Naive thymus-derived CD4-positive, alpha-beta T cell (primary cell): Measurements from ENCODE around the gene PCDHA4. TPM values are rescaled to one million over a fixed set of nuclear protein-coding genes. Genes with fewer than 3 reads are reported as not detected.

ENCODE experiments used
- ATAC-seq: fragments of 150-1000 bp; cut with Tn5 transposase; 2 replicates; pipeline ENCODE4 v1.10.0; 2021; ENCODE audit warnings: mild to moderate bottlenecking, moderate library complexity
- CTCF ChIA-PET: fragments of 350-600 bp; sonication (Branson Sonifier 250); formaldehyde crosslinking; loops from one replicate; lab custom pipeline; 2021; ENCODE audit warnings: antibody characterized with exemption; lab: Charles Lee
- POLR2A ChIA-PET: fragments of 350-600 bp; sonication (Branson Sonifier 250); formaldehyde crosslinking; loops from one replicate; lab custom pipeline; 2021; ENCODE audit warnings: antibody characterized with exemption, inconsistent platforms; lab: Charles Lee
- DNase-seq, 9 donors: peaks; one replicate each; pipeline versions ENCODE4 v3.0.0 to v3.0.0-alpha.2; 2020 to 2022; ENCODE audit warnings: mixed read lengths in 1 of 9
- H3K27ac ChIP-seq: one replicate; pipeline ENCODE4 v1.7.0; 2013; ENCODE audit warnings: mild to moderate bottlenecking, low read depth, low read length, moderate library complexity
- H3K27me3 ChIP-seq, 2 donors: one replicate each; pipeline ENCODE4 v1.7.0; 2013; ENCODE audit warnings: low read length in 2 of 2, mild to moderate bottlenecking in 2 of 2, moderate library complexity in 2 of 2; ENCODE audit not compliant: control insufficient read depth in 2 of 2, insufficient read depth in 2 of 2
- H3K36me3 ChIP-seq, 3 experiments: 1 replicate in 2 of 3; 2 replicates in 1 of 3; pipeline ENCODE4 v1.7.0; 2013; ENCODE audit warnings: low read length in 3 of 3, mild to moderate bottlenecking in 3 of 3, moderate library complexity in 1 of 3; ENCODE audit not compliant: insufficient read depth in 3 of 3, control insufficient read depth in 2 of 3
- H3K4me1 ChIP-seq, 2 donors: one replicate each; pipeline ENCODE4 v1.7.0; 2013; ENCODE audit warnings: low read length in 2 of 2, mild to moderate bottlenecking in 2 of 2, moderate library complexity in 1 of 2; ENCODE audit not compliant: control insufficient read depth in 2 of 2, insufficient read depth in 2 of 2
- H3K4me3 ChIP-seq: 2 replicates; pipeline ENCODE4 v1.7.0; 2013; ENCODE audit warnings: mild to moderate bottlenecking, low read length
- H3K9me3 ChIP-seq, 3 experiments: 1 replicate in 2 of 3; 2 replicates in 1 of 3; pipeline ENCODE4 v1.7.0; 2013; ENCODE audit warnings: low read length in 3 of 3; ENCODE audit not compliant: control insufficient read depth in 2 of 3
- H3K27ac Mint-ChIP-seq, 9 donors: one replicate each; pipeline ENCODE4 v1.8.0; 2020 to 2022; ENCODE audit warnings: mixed read lengths in 9 of 9, mild to moderate bottlenecking in 8 of 9, moderate library complexity in 5 of 9, inconsistent platforms in 2 of 9
- H3K27me3 Mint-ChIP-seq, 5 donors: one replicate each; pipeline ENCODE4 v1.8.0; 2021 to 2022; ENCODE audit warnings: mixed read lengths in 5 of 5, mild to moderate bottlenecking in 1 of 5
- H3K36me3 Mint-ChIP-seq, 5 donors: one replicate each; pipeline ENCODE4 v1.8.0; 2020 to 2022; ENCODE audit warnings: mixed read lengths in 5 of 5, mild to moderate bottlenecking in 3 of 5, inconsistent platforms in 1 of 5
- H3K4me1 Mint-ChIP-seq, 7 donors: one replicate each; pipeline ENCODE4 v1.8.0; 2020 to 2022; ENCODE audit warnings: mixed read lengths in 7 of 7, mild to moderate bottlenecking in 3 of 7, inconsistent platforms in 1 of 7
- H3K4me3 Mint-ChIP-seq, 10 donors: one replicate each; pipeline ENCODE4 v1.8.0; 2020 to 2022; ENCODE audit warnings: mild to moderate bottlenecking in 10 of 10, mixed read lengths in 10 of 10, moderate library complexity in 6 of 10, inconsistent platforms in 2 of 10
- H3K9me3 Mint-ChIP-seq, 11 donors: one replicate each; pipeline ENCODE4 v1.8.0; 2020 to 2022; ENCODE audit warnings: mixed read lengths in 11 of 11, mild to moderate bottlenecking in 4 of 11, inconsistent platforms in 1 of 11, moderate library complexity in 1 of 11
- intact Hi-C, 2 donors: fragments of 100-400 bp; cut with micrococcal nuclease; formaldehyde crosslinking; loops; one replicate each; pipeline ENCODE4 v1.15.1; 2023
- polyA plus RNA-seq, 2 donors: library from polyadenylated mRNA; unstranded; fragments of 300-500 nt; fragmentation: Illumina TruSeq; gene quantifications; one replicate each; pipeline ENCODE4 v1.2.3, GENCODE V29; 2021
- total RNA-seq, 6 experiments: library from RNA in 5 of 6; stranded (reverse) in 5 of 6; gene quantifications; 1 replicate in 5 of 6; 2 replicates in 1 of 6; pipeline ENCODE4 v1.2.3 and lab custom pipeline; 2021 to 2026

The PCDHA4 gene
- total and polyA plus RNA-seq, 7 experiments from 2014 or later = not detected

DNA sequence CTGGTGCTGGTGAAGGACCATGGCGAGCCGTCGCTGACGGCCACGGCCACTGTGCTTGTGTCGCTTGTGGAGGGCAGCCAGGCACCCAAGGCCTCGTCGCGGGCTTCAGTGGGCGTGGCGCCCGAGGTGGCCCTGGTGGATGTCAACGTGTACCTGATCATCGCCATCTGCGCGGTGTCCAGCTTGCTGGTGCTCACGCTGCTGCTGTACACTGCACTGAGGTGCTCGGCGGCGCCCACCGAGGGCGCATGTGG is 51.0 kb downstream of the PCDHA4 start:
- no peaks in the 10 kb centered on the region for H3K27me3 ChIP-seq
- no peaks in the 10 kb centered on the region for H3K36me3 ChIP-seq
- no peak overlapping the region for H3K4me3 ChIP-seq
- H3K27me3 Mint-ChIP-seq = peaks cover 0 to 58% (median 49%) of the 10 kb centered on the region in 5 donors
- intact Hi-C loops = no loop called here
- POLR2A ChIA-PET = no interaction called here
- no peak overlapping the region for H3K27ac Mint-ChIP-seq
- DNase-seq (no peak), ATAC-seq (no peak)
- CTCF ChIA-PET = no interaction called here
- H3K27ac ChIP-seq = no peak overlapping the region
- H3K4me1 Mint-ChIP-seq = no peaks in the 10 kb centered on the region
- no peak overlapping the region for H3K4me3 Mint-ChIP-seq
- peaks cover 0 to 70% (median 30%) of the 10 kb centered on the region in 11 donors for H3K9me3 Mint-ChIP-seq
- H3K9me3 ChIP-seq = peaks cover 0 to 36% (median 0%) of the 10 kb centered on the region in 3 experiments
- H3K36me3 Mint-ChIP-seq = peaks cover 0 to 22% (median 14%) of the 10 kb centered on the region in 5 donors
- H3K4me1 ChIP-seq = no peaks in the 10 kb centered on the region

DNA sequence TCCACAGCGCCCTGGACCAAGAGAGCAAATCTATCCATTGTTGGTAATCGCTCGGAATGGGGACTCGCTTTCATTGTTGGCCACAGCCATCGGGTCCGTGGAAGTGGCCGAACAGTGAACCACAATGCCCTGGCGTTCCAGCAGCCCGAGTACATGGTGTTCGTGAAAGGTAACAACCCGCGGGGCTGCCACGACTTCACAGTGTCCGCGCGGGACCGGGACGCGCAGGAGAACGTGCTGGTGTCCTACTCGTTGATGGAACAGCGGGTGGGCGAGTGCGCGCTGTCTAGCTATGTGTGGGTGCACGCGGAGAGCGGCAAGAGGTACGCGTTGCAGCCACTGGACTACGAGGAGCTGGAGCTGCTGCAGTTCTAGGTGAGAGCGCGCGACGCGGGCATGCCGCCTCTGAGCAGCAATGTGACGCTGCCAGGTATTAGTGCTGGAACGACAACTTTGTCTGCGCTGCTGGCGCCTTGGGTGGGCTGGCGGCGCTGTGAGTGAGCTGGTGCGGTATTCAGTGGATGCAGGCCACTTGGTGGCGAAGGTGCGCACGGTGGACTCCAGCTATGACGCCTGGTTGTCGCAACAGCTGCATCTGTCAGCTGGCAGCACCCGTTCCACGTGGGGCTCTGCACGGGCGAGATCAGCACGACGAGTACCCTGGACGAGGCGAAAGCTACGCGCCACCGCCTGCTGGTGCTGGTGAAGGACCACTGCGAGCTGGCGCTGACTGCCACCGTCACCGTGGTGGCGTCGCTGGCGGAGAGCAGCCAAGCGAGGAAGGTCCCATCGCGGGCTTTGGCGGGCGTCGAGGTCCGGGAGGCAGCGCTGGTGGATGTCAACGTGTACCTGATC is 55.8 kb downstream of the PCDHA4 start:
- H3K4me3 Mint-ChIP-seq = no peak overlapping the region
- H3K27ac ChIP-seq = no peak overlapping the region
- H3K36me3 ChIP-seq = no peaks in the 10 kb centered on the region
- H3K27me3 Mint-ChIP-seq = peaks cover 0 to 50% (median 44%) of the 10 kb centered on the region in 5 donors
- intact Hi-C loops = no loop called here
- CTCF ChIA-PET = no interaction called here
- peaks cover 0 to 9% of the 10 kb centered on the region in 2 donors for H3K27me3 ChIP-seq
- peaks cover 0 to 19% (median 0%) of the 10 kb centered on the region in 3 experiments for H3K9me3 ChIP-seq
- POLR2A ChIA-PET = no interaction called here
- H3K4me1 Mint-ChIP-seq = no peaks in the 10 kb centered on the region
- peaks cover 0 to 8% (median 0%) of the 10 kb centered on the region in 5 donors for H3K36me3 Mint-ChIP-seq
- H3K9me3 Mint-ChIP-seq = peaks cover 0 to 59% (median 17%) of the 10 kb centered on the region in 11 donors
- no peak overlapping the region for H3K27ac Mint-ChIP-seq
- H3K4me1 ChIP-seq = no peaks in the 10 kb centered on the region
- ATAC-seq (no peak), DNase-seq (no peak)
- no peak overlapping the region for H3K4me3 ChIP-seq

Other genes with a start within 250 kb of the PCDHA4 start
- 10 to 100 TPM; 23.8 to 45.5 (median 34.0) TPM for gene SRA1, start 249.6 kb upstream of the PCDHA4 start, total RNA-seq
- 10 to 100 TPM; 31.1 to 34.4 TPM for gene SRA1, start 249.6 kb upstream of the PCDHA4 start, polyA plus RNA-seq
- 10 to 100 TPM; 37.9 to 77.8 (median 72.4) TPM for gene APBB3, start 242.5 kb upstream of the PCDHA4 start, total RNA-seq
- gene APBB3, start 242.5 kb upstream of the PCDHA4 start, polyA plus RNA-seq = 1 to 10 TPM; 6.3 to 6.8 TPM
- 10 to 100 TPM; 40.4 to 90.1 (median 52.4) TPM for gene SLC35A4, start 242.2 kb upstream of the PCDHA4 start, total RNA-seq
- gene SLC35A4, start 242.2 kb upstream of the PCDHA4 start, polyA plus RNA-seq = 100 to 1,000 TPM; 112 to 142 TPM
- 100 to 1,000 TPM in 1 of 5 experiments, 10 to 100 TPM in 2, 1 to 10 TPM in 1, under 1 TPM in 1; 0.56 to 198 (median 10.1) TPM for gene CD14, start 173.9 kb upstream of the PCDHA4 start, total RNA-seq
- gene CD14, start 173.9 kb upstream of the PCDHA4 start, polyA plus RNA-seq = 1 to 10 TPM; 2.5 to 2.9 TPM
- gene TMCO6, start 167.6 kb upstream of the PCDHA4 start, total RNA-seq = 10 to 100 TPM; 24.5 to 55.3 (median 36.4) TPM
- 10 to 100 TPM; 17.1 to 20.4 TPM for gene TMCO6, start 167.6 kb upstream of the PCDHA4 start, polyA plus RNA-seq
- 10 to 100 TPM; 33.2 to 68.7 (median 43.5) TPM for gene NDUFA2, start 159.4 kb upstream of the PCDHA4 start, total RNA-seq
- gene NDUFA2, start 159.4 kb upstream of the PCDHA4 start, polyA plus RNA-seq = 100 to 1,000 TPM; 147 to 149 TPM
- 100 to 1,000 TPM; 118 to 186 (median 179) TPM for gene IK, start 159.2 kb upstream of the PCDHA4 start, total RNA-seq
- gene IK, start 159.2 kb upstream of the PCDHA4 start, polyA plus RNA-seq = 100 to 1,000 TPM; 192 to 207 TPM
- 10 to 100 TPM; 28.5 to 47.6 (median 37.8) TPM for gene WDR55, start 142.2 kb upstream of the PCDHA4 start, total RNA-seq
- 10 to 100 TPM; 10.5 to 20.9 TPM for gene WDR55, start 142.2 kb upstream of the PCDHA4 start, polyA plus RNA-seq
- gene DND1, start 133.5 kb upstream of the PCDHA4 start, total RNA-seq = 1 to 10 TPM; 2.1 to 5.0 (median 3.3) TPM
- under 1 TPM in 1 of 2 donors, not detected in 1; 0.15 TPM for gene DND1, start 133.5 kb upstream of the PCDHA4 start, polyA plus RNA-seq
- 10 to 100 TPM; 48.7 to 85.7 (median 68.5) TPM for gene HARS1, start 115.7 kb upstream of the PCDHA4 start, total RNA-seq
- 10 to 100 TPM; 62.2 to 68.8 TPM for gene HARS1, start 115.7 kb upstream of the PCDHA4 start, polyA plus RNA-seq
- gene HARS2, start 115.6 kb upstream of the PCDHA4 start, total RNA-seq = 10 to 100 TPM; 25.4 to 59.6 (median 38.8) TPM
- 10 to 100 TPM; 23.5 to 30.7 TPM for gene HARS2, start 115.6 kb upstream of the PCDHA4 start, polyA plus RNA-seq
- gene ZMAT2, start 106.6 kb upstream of the PCDHA4 start, total RNA-seq = 10 to 100 TPM; 37.7 to 63.0 (median 55.1) TPM
- gene ZMAT2, start 106.6 kb upstream of the PCDHA4 start, polyA plus RNA-seq = 10 to 100 TPM; 75.1 to 76.4 TPM
- gene PCDHA1, start 20.9 kb upstream of the PCDHA4 start, total RNA-seq = not detected
- not detected for gene PCDHA1, start 20.9 kb upstream of the PCDHA4 start, polyA plus RNA-seq
- gene PCDHA2, start 12.2 kb upstream of the PCDHA4 start, total RNA-seq = not detected
- gene PCDHA2, start 12.2 kb upstream of the PCDHA4 start, polyA plus RNA-seq = not detected
- gene PCDHA3, start 6.0 kb upstream of the PCDHA4 start, total RNA-seq = not detected
- gene PCDHA3, start 6.0 kb upstream of the PCDHA4 start, polyA plus RNA-seq = not detected
- not detected for gene PCDHA5, start 14.5 kb downstream of the PCDHA4 start, total RNA-seq
- gene PCDHA5, start 14.5 kb downstream of the PCDHA4 start, polyA plus RNA-seq = not detected
- gene PCDHA6, start 20.9 kb downstream of the PCDHA4 start, total RNA-seq = not detected
- gene PCDHA6, start 20.9 kb downstream of the PCDHA4 start, polyA plus RNA-seq = not detected
- gene PCDHA7, start 27.2 kb downstream of the PCDHA4 start, total RNA-seq = not detected
- gene PCDHA7, start 27.2 kb downstream of the PCDHA4 start, polyA plus RNA-seq = not detected
- not detected for gene PCDHA8, start 34.1 kb downstream of the PCDHA4 start, total RNA-seq
- gene PCDHA8, start 34.1 kb downstream of the PCDHA4 start, polyA plus RNA-seq = not detected
- not detected for gene PCDHA9, start 41.3 kb downstream of the PCDHA4 start, total RNA-seq
- not detected for gene PCDHA9, start 41.3 kb downstream of the PCDHA4 start, polyA plus RNA-seq
- not detected for gene PCDHA10, start 48.8 kb downstream of the PCDHA4 start, total RNA-seq
- not detected for gene PCDHA10, start 48.8 kb downstream of the PCDHA4 start, polyA plus RNA-seq
- gene PCDHA11, start 61.9 kb downstream of the PCDHA4 start, total RNA-seq = not detected
- not detected for gene PCDHA11, start 61.9 kb downstream of the PCDHA4 start, polyA plus RNA-seq
- not detected for gene PCDHA12, start 68.2 kb downstream of the PCDHA4 start, total RNA-seq
- gene PCDHA12, start 68.2 kb downstream of the PCDHA4 start, polyA plus RNA-seq = not detected
- not detected for gene PCDHA13, start 75.1 kb downstream of the PCDHA4 start, total RNA-seq
- not detected for gene PCDHA13, start 75.1 kb downstream of the PCDHA4 start, polyA plus RNA-seq
- gene PCDHAC1, start 119.2 kb downstream of the PCDHA4 start, total RNA-seq = not detected
- not detected for gene PCDHAC1, start 119.2 kb downstream of the PCDHA4 start, polyA plus RNA-seq
- gene PCDHAC2, start 159.4 kb downstream of the PCDHA4 start, total RNA-seq = not detected
- not detected for gene PCDHAC2, start 159.4 kb downstream of the PCDHA4 start, polyA plus RNA-seq
- gene PCDHB1, start 244.3 kb downstream of the PCDHA4 start, total RNA-seq = not detected
- gene PCDHB1, start 244.3 kb downstream of the PCDHA4 start, polyA plus RNA-seq = not detected